H1 (cell line): ENCODE results near the gene OPCML.

Source experiments
- CHD2 ChIP-seq: IDR thresholded peaks from 2 replicates; pipeline ENCODE4 v1.6.1; 2012; ENCODE audit warnings: low read length, improper control_type of control experiment
- CTCF ChIP-seq, 3 experiments: IDR thresholded peaks; 1 replicate in 2 of 3; 2 replicates in 1 of 3; pipeline versions ENCODE4 v1.5.1 to v1.6.1; 2011; ENCODE audit warnings: low read length in 3 of 3, mild to moderate bottlenecking in 3 of 3, inconsistent platforms in 2 of 3, low read depth in 1 of 3, moderate library complexity in 1 of 3; ENCODE audit not compliant: insufficient read depth in 1 of 3; ENCODE audit errors: control extremely low read depth in 1 of 3
- EZH2 ChIP-seq: fragments of 200-600 bp; sonication (generic); IDR thresholded peaks from 2 replicates; pipeline ENCODE4 v1.7.1; 2012; ENCODE audit warnings: low read depth, mild to moderate bottlenecking, moderate library complexity, low read length, inconsistent platforms; ENCODE audit not compliant: severe bottlenecking
- MAX ChIP-seq: IDR thresholded peaks from 2 replicates; pipeline ENCODE4 v1.6.1; 2012; ENCODE audit warnings: inconsistent platforms
- NRF1 ChIP-seq: IDR thresholded peaks from 2 replicates; pipeline ENCODE4 v1.6.1; 2011; ENCODE audit warnings: mild to moderate bottlenecking, low read depth, low read length, improper control_type of control experiment
- POLR2A ChIP-seq, 2 experiments: IDR thresholded peaks; 1 replicate in 1 of 2; 2 replicates in 1 of 2; pipeline ENCODE4 v1.6.1; 2011; ENCODE audit warnings: low read depth in 2 of 2, low read length in 2 of 2, mild to moderate bottlenecking in 2 of 2; ENCODE audit errors: control extremely low read depth in 1 of 2
- POLR2AphosphoS5 ChIP-seq: IDR thresholded peaks from 2 replicates; pipeline ENCODE4 v1.6.1; 2011; ENCODE audit warnings: low read depth, low read length

GRCh38 chr11:132780046-132780445, 752.3 kb downstream of the OPCML start:
- TF ChIP-seq POLR2A (IDR thresholded peaks at IDR 0.05; ENCODE audit: control extremely low read depth in 1 of 2, low read depth in 2 of 2, low read length in 2 of 2), result no peak
- TF ChIP-seq CTCF (IDR thresholded peaks at IDR 0.05; ENCODE audit: control extremely low read depth in 1 of 3, insufficient read depth in 1 of 3, low read depth in 1 of 3, low read length in 3 of 3), result no peak
- TF ChIP-seq POLR2AphosphoS5, result no peak
- TF ChIP-seq CHD2, result no peak
- TF ChIP-seq NRF1, result no peak
- no peak for TF ChIP-seq MAX
- no peak for TF ChIP-seq EZH2
